HG03139 (cell line): ENCODE results near the gene SNRPA1.
A peak's percentile ranks its signal among the peaks of the same experiment; 100 is the strongest.

ENCODE experiments used
- ATAC-seq: cut with Tn5 transposase; IDR thresholded peaks from one replicate; pipeline ENCODE4 v1.9.1; 2021; ENCODE audit not compliant: unreplicated experiment

SNRPA1 gene

DNA sequence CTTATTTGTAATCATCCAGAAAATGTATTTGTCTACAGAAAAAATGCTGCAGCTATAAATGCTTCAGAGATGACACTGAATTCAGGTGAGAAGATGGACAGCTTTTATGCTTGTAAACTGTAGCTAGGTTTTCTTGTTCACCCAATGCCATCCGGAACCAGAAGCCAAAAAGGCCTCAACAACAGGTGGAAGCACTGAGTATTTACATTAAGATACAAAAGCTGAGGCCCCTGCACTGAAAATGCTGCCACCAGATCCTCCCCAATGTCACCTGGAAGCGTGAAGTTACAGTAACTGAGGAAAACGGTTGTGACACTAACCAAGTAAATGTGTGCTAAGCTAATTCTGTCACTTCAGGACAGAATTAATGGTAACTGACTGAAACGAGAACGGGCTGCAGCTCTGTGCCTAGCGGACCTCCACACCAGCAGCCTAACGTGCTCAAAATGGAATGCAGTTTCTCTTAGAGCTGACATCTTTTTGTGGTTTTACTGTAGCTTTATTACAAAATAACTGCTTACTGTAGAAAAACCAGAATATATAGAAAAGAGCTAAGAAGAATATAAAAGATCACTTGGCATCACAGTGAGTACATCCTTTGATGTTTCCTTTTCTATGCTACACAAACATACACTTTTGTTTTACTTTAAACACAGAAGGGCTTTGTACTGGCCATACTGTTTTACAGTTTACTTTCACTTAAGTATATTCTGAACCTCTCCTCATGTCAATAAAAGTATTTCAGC is 50.8 kb downstream of the SNRPA1 start:
- ATAC-seq = no peak

DNA sequence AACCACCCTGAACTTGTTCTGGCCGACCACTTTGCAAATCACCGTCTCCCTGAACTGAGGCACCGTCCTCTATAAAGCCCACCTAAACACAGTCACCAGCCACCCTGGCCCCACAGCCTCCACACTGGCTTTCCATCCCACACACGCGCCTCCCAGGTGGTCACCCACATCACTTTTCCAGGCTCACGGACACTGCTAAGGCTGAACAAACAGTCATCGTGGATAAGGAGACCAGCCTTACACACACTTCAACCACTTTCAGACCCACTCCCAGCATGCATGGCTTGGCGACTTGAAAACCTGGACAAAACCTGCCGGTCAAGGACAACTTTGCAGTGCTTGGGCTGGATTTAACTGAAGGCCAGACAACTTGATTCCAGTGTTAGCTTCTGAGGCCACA is 51.6 kb downstream of the SNRPA1 start:
- ATAC-seq = no peak

DNA sequence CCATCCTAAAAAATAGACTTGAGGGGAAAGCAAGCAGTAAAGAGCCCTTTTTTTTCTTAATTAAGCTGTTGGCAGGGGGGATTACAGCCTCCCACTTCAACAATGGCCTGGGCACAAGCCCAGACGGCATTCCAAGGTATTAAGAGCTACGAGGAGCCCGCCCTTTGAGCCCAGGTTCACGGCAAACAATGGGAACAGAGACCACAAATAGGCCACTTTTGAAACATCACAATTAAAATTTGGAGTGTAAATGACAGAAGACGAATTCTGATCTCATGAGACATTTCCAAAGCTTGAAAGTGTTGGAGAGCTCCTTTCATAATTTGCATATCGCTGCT is 52.1 kb downstream of the SNRPA1 start:
- no peak for ATAC-seq

DNA sequence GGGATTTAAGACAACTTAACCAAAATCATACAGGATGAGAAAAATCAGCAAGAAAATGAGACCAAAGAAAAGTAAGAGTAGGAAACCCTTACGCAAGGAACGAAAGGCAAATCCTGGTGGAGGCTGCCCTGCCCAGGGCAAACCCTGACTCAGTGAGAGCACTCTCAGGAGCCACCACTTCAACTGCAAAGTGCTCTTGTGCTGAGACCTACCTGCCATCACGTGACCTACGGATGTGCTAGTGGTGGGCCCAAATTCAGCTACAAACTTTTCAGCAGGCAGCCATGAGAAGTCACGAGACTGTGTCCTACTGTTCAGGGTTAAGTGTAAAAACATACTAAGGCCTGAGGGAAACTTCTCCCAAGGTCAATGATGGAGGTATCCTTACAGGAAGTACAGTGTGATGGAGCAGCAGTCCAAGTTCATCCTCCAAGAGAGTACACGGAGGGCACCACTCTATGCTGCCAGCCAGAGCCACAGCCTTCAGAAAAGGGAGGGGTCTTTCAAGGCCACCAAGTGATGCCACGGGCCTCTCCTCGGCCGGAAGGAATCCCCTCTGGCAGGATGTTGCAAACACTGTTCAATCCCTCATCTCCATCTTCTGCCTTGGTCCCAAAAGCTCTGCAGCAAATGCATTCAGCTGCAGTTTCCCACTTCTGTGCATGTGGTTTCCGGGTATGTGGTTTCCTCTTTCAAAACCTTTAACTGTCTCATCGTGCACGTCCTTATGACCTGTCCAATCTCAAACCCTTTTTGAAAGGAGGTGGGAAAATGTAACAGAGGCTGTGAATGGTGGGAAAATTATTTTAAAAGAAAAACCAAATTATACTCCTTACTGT is 52.7 kb downstream of the SNRPA1 start:
- peak; percentile 61 for ATAC-seq

DNA sequence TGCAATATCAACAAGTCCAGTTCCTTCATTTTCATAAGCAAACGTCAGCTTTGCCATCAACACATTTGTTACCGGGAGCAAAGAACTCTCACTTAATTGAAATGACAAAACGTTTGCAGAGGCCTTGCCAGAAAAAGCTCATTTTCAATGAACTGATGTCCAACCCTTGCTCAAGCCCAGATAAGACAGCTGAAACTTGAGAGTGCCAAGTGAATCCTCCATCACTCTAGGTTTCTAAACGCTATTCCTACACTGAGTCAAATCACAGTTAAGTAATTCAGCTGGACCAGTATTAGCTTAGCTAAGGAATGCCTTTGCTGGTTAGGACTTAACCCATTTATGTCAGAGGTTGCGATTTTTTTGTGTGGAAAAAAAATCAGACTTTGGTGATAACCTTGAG is 54.7 kb downstream of the SNRPA1 start:
- ATAC-seq = no peak

DNA sequence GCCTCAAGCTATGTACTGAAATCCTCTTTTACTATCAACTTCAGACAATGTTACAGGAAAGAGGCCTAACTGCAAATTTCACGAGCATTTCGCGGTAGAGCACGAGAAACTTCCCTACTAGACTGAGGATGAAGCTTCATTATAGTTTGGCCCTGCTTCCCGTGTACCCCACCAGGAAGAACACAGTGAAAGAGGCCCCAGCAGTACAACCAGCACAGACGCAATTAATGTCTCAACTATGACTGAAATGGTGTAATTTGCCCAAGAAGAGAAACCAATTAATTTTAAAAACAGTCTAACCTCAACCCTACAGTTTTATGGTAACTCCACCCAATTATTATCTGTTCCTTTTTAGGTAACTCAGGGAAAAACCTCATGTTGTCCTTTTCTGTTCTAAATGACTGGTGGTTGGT is 55.3 kb downstream of the SNRPA1 start:
- ATAC-seq = no peak

DNA sequence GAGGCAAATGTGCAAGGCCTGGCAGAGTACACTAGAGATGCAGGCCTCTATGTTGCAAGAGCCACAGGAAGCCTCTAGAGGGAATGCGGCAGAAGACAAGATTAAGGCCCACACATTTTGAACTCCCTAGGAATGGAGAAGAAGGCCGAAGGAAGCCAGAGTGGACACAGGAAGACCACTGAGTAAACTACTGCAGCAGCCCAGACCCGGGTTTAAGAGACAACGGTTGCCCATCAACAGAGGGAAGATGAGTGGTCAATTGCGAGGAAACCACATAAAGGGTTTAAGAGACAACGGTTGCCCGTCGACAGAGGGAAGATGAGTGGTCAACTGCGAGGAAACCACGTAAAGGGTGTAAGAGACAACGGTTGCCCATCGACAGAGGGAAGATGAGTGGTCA is 57.8 kb downstream of the SNRPA1 start:
- ATAC-seq = no peak

DNA sequence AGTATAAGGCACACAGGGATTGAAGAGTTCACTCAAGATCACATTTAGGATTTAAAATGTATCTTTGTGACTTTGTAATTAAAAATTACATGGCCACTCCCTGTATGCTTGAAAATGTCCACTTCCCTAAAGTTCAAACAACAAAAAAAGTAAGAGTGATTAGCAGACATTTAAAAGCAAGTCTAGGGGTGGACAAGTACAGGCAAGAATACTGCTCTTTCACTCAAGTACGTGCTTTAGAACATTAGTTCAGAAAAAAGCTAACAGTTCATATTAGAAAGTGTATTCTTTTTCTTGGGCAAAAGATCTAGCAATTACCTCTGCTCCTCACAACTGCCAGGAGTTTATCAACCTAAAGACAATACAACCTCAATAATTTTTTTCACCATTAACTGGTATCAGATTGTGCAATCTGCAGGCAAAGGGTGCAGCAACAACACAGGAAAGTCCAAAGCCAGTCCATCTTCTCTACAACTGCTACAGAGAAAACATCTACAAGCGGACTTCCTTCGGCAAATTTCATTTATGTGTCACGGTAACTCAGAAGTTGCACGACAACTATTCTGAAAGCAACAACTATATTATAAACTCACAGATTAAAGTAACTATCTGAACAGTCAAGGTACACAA is 61.3 kb downstream of the SNRPA1 start:
- no peak for ATAC-seq

DNA sequence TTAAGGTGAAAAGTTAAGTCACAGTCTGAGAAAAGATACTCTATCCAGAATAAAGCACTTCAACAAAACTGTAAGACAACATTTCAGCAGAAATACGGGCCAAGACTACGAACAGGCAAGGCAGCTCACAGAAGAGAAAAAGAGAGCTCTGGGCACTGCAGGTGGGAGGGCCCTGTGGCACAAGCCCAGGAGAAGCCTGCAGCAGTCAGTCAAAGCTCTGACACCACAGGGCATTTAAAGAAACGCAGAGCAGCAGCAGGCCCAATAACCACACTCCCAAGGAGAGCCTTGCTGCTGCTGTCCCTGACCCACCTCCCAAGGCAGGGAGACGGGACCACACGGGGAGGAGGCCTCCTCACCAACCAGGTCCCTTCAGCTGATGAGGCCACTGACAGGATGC is 62.4 kb downstream of the SNRPA1 start:
- ATAC-seq = no peak
